NCI-H524 (cell line): ENCODE measurements around the gene MAPKAPK3.

Source experiments
- DNase-seq, 2 experiments: peaks; one replicate each; lab custom pipeline; 2025; lab: John Stamatoyannopoulos, UW

Gene MAPKAPK3

GRCh38 chr3:50609071-50609762 is 7.7 kb upstream of the MAPKAPK3 start:
- DNase-seq = no peak

GRCh38 chr3:50609763-50610085 is 7.2 kb upstream of the MAPKAPK3 start:
- no peak for DNase-seq

- DNase-seq = no peak
Measured at GRCh38 chr3:50610181-50610971, 6.6 kb upstream of the MAPKAPK3 start.

GRCh38 chr3:50610992-50611463 is 5.9 kb upstream of the MAPKAPK3 start:
- peak in 1 of 2 experiments; percentile 40 for DNase-seq

GRCh38 chr3:50611464-50612233 is 5.3 kb upstream of the MAPKAPK3 start, which contains the start of gene CISH:
TSS of gene CISH (minus strand) at chr3:50611774. CDS start at chr3:50611650, 124 bp downstream.
- DNase-seq = peak; percentile 85 to 96

- peak in 1 of 2 experiments; percentile 37 for DNase-seq
Measured at GRCh38 chr3:50612234-50612882, 4.6 kb upstream of the MAPKAPK3 start.

GRCh38 chr3:50612970-50613846 is 3.7 kb upstream of the MAPKAPK3 start:
- DNase-seq = no peak

GRCh38 chr3:50615190-50615589 is 1.8 kb upstream of the MAPKAPK3 start:
- no peak for DNase-seq

GRCh38 chr3:50616003-50616769 is 765 bp upstream of the MAPKAPK3 start:
- DNase-seq = peak; percentile 66 to 89

- peak; percentile 90 to 93 for DNase-seq
Measured at GRCh38 chr3:50616770-50617095, 218 bp upstream of the MAPKAPK3 start.

- peak in 1 of 2 experiments; percentile 35 for DNase-seq
Measured at GRCh38 chr3:50617911-50618481, 1.0 kb downstream of the MAPKAPK3 start.

GRCh38 chr3:50620420-50620819 is 3.5 kb downstream of the MAPKAPK3 start:
- no peak for DNase-seq

- no peak for DNase-seq
Measured at GRCh38 chr3:50620820-50621219, 3.9 kb downstream of the MAPKAPK3 start.

GRCh38 chr3:50622881-50623280 is 5.9 kb downstream of the MAPKAPK3 start:
- no peak for DNase-seq

GRCh38 chr3:50623840-50624474 is 7.0 kb downstream of the MAPKAPK3 start:
- DNase-seq = no peak

- DNase-seq = no peak
Measured at GRCh38 chr3:50624634-50625033, 7.7 kb downstream of the MAPKAPK3 start.

GRCh38 chr3:50625231-50626182 is 8.6 kb downstream of the MAPKAPK3 start:
- no peak for DNase-seq

GRCh38 chr3:50626401-50626800 is 9.4 kb downstream of the MAPKAPK3 start:
- DNase-seq = no peak
